Right lobe of liver (tissue), 4 donors: Measurements from ENCODE around the gene CHST8.

Source experiments
- POLR2A ChIP-seq: fragments of 450-650 bp; IDR thresholded peaks from one replicate; pipeline ENCODE4 v1.6.1; 2017; ENCODE audit warnings: antibody characterized with exemption, mild to moderate bottlenecking
- TF ChIP-seq, protein P1 (sequence below), 4 donors: fragments of 200-600 bp in 3 of 4; fragments of 450-650 bp in 1 of 4; IDR thresholded peaks; one replicate each; pipeline versions ENCODE4 v1.5.1 to v1.8.0; 2016 to 2022; ENCODE audit warnings: antibody characterized with exemption in 4 of 4, mild to moderate bottlenecking in 2 of 4
- donor health status: DM: no; HTN: no; CAD: no.
- donor health status: DM: no; HTN: no; CAD: no.
- donor health status: DM: no; HTN: yes; CAD: no.

- TF ChIP-seq POLR2A = no peak
- TF ChIP-seq, protein P1, sequence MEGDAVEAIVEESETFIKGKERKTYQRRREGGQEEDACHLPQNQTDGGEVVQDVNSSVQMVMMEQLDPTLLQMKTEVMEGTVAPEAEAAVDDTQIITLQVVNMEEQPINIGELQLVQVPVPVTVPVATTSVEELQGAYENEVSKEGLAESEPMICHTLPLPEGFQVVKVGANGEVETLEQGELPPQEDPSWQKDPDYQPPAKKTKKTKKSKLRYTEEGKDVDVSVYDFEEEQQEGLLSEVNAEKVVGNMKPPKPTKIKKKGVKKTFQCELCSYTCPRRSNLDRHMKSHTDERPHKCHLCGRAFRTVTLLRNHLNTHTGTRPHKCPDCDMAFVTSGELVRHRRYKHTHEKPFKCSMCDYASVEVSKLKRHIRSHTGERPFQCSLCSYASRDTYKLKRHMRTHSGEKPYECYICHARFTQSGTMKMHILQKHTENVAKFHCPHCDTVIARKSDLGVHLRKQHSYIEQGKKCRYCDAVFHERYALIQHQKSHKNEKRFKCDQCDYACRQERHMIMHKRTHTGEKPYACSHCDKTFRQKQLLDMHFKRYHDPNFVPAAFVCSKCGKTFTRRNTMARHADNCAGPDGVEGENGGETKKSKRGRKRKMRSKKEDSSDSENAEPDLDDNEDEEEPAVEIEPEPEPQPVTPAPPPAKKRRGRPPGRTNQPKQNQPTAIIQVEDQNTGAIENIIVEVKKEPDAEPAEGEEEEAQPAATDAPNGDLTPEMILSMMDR (IDR thresholded peaks at IDR 0.05) = no peak
Observed at GRCh38 chr19:33755099-33756035, 133.6 kb downstream of the CHST8 start.
